Measurements from ENCODE around the gene STAT3.
"Not testable (repeated sequence)": the region's sequence is repeated elsewhere in the genome, so short reads cannot be mapped to it uniquely, and the experiment has no call there.

STAT3 gene

DNA sequence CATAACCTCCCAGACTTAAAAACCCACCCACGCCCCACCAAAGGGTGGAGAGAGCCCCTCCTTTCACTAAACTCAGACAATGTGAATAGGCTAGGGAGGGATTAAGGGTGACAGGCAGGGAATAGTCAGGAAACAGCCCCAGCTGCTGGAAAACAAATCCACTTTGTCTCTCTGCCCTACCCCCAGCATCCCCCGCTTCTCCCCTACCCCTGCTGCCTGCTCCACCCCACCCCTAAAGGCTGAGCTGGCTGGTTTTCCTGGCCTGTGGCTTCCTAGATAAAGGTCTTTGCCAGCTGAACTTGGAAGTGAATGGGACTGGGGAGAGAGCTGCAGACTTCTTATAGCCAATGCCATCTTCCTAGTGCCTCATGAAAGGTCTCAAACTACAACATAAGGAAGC is 19.8 kb upstream of the STAT3 start:
- DNase-seq: no peak

DNA sequence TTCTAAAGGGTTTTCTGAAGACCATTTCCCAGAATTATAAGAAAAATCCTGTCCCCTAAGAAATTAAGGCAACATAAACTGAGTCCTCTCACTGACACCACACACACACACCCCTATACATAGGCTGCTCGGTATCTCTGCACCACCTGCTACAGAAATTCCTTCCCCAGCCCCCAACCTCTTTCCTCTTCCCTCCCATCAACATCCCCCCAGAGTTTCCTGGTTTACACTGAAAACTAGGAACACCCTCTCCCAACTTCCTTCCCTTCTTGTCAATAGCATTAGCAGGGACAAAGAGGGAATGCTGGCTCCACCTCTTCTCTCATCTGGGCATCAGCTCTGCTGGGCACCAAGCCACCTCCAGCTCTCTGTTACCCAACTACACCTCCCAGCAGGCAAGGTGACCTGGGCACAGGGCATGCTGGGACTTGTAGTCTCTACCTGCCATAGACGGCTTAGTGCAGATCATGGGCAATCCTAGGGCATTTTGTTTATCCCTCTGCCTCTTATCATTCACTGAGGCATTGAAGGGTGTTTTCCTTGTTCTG is 19.1 kb upstream of the STAT3 start:
- DNase-seq: peak; percentile 29

DNA sequence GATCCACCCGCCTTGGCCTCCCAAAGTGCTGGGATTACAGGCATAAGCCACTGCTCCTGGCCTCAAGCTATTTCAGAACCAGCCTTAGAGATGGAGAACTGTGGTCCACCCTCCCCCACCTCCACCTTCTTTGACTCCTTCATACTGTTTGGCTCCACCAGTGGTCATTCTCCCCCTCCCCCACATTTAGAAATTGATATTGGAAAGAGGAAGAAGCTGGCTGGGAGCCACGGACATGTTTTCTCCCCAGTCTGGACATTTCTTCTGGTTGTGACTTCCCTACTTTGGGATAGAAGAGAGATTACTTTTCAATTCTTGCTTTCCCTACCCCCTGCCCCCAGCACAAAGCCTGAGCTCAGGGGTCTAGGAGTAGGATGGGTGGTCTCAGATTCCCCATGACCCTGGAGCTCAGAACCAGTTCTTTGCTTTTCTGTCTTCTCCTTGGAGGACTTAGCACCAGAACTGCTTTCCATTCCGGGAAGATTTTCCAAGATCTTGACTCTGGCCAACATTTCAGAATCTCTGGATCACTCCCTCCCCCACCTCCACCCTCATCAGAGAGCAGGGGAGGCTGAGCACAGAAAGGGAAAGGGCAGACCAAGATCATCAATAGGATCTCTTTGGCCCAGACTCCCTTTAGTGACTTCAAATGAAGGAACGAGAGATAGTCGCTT is 18.5 kb upstream of the STAT3 start:
- no peak for DNase-seq

DNA sequence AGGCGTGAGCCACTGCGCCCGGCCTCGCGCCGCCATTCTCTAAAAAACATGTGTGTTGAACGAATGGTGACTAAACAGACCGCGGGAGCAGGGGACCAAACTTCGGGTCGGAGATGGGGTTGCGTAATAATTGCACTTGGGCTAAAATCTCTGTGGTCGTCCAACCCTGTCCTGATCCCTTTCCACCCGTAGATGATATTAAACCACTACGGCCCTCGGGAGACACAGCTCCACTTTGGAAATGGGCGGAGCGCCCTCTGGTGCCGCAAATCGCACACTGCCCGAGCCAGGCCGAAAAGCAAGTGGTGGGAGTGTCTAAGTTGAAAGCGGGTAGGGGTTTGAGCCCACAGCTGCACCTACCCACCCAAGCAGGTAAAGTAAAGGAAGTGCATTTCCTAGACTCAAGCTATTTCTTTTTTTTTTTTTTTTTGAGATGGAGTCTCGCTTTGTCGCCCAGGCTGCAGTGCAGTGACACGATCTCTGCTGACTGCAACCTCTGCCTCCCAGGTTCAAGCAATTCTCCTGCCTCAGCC is 17.8 kb upstream of the STAT3 start:
- DNase-seq: peak; percentile 8

DNA sequence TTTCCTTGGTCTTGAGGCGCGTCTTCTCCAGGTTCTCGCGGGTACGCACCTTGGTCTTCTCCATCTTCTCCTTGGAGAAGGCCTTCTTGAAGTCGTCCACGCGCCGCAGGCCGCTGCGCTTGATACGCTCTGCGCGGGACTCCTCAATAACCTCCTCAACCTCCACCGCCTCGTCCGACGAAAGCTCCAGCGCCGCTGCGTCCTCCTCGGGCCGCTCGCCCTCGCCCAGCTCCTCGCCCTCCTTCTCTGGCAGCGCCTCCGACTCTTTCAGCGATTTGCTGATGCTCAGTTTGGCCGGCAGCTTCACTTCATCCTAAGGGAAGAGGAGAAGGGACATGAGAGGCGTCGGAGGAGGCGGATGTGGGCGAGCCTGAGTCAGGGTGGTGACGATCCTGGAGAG is 16.8 kb upstream of the STAT3 start:
- DNase-seq: no peak

DNA sequence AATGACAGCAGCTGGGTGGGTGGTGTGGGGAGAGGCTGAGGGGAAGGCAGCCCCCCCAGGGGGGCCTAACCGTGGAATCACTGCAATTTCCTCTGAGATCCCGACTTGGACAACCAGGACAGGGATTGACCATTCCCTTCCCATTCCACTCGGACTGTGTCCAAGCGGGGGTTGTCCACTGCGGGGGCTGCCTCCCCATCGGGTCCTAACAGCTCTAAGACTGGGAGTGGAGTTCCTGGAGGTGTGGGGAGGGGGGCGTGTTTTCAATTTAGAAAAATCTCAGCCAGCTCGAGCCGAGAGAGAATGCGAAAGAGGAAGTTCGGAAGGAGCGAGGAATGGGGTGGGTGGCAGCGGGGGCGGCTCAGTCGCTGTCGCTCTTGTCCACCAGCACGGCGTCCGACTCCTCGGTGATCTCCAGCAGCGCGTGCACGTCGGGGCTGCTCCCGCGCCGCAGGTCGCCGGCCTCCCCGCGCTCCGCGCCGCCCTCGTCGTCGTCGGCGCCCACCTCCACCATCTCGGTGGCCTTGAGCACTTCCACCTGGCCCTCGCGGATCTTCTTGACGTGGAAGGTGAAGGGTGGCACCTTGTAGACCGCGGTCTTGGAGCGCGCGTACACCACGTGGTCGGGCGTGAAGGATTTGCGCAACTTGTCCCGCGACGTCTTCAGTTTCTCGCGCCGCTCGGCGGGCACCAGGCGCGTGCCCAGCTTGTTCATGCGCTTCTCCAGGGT is 16.2 kb upstream of the STAT3 start:
- no peak for DNase-seq

DNA sequence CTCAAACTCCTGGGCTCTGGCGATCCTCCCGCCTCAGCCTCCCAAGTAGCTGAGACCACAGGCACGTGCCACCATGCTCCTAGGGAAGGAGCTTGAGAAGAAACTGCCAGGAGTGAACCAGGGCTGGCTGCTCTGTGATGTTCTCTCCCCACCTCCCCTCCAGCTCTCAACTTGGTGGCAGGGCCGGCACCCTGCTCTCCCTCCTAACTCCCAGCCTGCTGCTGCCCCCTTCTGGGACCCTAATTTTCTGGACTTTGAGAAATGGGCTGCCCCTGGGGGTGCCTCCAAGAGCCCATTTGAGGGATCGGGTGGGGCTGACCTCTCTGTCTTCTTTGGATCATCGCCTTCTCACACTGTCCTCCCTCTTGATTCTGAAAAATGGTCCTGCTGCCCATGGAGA is 14.9 kb upstream of the STAT3 start:
- peak; percentile 7 for DNase-seq

DNA sequence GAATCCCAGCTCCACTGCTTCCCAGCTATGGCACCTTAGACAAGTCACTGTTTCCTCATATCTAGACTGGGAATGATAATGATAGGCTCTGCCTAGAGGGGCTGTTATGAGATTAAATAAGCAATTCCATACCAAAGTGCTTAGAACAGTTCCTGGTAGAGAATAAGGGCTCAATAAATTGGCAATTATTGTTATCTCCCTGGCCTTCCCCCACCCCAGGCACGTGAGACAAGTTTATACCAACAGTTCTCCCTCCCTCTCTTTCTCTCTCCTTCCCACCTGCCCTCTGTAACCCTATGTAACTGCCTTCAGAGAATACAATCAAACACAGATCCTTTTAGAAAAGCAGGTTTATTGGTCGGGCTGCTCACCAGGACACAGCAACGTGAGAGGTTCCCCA is 13.9 kb upstream of the STAT3 start:
- no peak for DNase-seq

DNA sequence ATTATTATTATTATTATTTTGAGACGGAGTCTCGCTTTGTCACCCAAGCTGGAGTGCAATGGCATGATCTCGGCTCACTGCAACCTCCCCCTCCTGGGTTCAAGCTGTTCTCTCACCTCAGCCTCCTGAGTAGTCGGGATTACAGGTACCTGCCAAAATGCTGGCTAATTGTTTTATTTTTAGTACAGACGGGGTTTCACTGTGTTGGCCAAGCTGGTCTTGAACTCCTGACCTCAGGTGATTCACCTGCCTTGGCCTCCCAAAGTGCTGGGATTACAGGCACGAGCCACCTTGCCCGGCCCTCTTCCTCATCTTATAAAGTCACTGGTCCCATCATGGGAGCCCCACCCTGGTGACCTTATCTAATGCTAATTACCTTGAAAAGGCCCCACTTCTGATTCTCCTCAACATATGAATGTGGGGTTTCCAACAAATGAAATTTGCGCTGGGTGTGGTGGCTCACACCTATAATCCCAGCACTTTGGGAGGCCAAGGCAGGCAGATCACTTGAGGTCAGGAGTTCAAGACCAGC is 12.7 kb upstream of the STAT3 start:
- DNase-seq: not testable (repeated sequence)

DNA sequence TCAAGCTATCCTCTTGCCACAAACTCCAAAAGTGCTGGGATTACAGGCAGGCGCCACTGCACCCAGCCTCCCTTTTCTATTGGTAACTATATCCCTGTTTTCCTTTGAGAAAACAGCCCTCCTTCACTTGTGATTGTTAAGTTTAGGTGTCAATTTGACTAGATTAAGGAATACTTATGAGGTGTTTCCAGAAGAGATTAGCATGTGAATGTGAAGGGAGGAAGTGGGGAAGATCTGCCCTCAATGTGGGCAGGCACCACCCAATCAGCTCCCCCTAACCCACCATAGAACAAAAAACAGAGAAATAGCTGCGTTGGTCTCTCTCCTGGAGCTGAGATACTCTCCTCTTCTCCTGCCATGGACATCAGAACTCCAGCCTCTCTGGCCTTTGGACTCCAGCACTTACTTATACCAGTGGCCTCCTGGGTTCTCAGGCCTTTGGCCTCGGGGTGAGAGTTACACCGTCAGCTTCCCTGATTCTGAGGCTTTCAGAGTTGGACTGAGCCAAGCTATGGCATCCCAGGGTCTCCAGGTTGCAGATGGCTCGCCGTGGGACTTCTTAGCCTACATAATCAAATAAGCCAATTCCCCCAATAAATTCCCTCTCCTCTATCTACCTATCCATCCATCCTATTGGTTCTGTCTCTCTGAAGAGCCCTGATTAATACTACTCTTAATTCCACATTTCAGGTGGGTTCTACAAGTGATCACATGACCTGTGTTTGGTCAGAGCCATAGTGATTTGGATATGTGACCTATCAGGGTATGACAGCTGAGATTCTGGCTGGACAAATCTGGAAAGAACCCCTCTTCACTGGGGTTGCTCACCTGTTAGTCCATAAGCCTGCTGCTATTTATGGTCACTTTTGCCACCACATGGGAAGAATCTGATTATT is 12.0 kb upstream of the STAT3 start:
- DNase-seq: no peak

DNA sequence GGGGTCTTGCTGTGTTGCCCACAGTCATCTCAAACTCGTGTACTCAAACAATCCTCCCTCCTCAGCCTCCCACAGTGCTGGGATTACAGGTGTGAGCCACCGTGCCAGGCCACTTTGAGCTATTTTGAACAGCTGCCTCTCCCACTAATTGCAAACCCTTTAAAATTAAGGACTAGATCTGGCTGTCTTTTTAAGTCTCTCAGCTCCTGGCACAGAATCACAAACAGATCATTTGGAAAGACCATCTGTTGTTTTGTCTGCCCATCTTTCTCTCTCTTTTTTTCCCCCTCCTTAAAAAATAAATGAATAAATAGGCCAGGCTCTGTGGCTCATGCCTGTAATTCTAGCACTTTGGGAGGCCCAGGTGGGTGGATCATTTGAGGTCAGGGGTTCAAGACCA is 10.9 kb upstream of the STAT3 start:
- no peak for DNase-seq

DNA sequence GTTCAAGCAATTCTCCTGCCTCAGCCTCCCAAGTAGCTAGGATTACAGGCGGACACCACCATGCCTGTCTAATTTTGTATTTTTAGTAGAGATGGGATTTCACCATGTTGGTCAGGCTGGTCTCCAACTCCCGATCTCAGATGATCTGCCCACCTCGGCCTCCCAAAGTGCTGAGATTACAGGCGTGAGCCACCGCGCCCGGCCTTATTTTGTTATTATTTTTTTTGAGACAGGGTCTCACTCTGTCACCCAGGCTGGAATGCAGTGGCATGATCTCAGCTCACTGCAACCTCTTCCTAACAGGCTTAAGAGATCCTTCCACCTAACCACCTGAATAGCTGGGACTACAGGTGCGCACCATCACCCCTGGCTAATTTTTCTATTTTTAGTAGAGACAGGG is 7.4 kb upstream of the STAT3 start:
- not testable (repeated sequence) for DNase-seq

DNA sequence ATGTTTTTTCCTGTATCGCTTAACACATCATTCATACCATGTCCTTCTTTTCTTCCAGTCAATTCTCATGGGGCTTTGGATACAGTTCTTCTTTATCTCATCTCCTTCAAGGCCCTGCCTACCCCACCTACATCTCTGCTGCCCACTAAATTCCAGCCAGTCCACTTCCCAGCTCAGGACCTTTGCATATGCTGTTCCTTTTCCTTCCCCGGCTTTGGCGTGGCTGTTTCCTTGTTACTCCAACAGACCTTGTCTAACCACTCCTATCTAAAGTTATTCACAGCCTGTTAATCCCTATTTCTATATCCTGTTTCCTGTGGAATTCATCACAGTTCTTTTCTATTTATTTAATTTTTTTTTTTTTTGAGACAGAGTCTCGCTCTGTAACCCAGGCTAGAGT is 6.6 kb upstream of the STAT3 start:
- no peak for DNase-seq

DNA sequence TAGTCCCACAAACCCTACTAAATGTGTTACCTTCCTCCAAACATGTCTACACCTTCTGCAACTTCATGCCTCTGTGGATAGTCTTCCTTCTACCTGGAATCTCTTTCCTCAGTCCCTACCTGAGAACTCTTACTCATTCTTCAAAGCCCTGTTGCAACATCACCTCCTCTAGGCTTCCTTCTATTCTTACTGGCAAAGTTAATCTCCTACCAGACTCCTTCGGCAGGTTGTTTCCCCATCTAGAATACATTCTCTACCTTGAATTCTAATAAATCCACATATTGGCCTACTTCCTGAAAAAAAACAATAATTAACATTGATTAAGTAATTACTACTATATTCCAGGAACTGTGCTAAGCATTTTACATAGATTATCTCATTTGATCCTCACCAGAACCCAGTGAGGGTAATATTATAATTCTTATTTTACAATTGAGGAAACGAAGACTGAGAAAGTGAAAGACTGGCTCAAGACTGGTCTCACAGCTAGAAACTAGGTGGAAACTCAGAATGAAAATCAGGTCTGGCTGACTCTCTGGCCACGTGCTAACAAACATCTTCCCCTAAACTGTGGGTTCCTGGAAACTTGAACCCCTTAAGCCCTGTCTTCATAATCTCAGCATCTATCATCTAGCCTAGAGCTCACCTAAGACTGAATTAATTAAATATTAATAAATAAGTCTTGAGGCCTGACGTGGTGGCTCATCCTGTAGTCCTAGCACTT is 4.6 kb upstream of the STAT3 start:
- no peak for DNase-seq

DNA sequence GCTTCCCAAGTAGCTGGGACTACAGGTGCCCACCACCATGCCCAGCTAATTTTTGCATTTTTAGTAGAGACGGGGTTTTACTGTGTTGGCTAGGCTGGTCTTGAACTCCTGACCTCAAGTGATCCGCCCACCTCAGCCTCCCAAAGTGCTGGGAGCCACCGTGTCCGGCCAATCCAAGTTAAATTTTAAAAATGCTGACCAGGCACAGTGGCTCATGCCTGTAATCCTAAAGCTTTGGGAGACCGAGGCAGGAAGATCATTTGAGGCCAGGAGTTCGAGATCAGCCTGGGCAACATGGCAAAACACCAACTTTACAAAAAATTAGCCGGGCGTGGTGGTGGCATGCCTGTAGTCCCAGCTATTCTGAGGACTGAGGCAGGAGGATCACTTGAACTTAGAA is 3.2 kb upstream of the STAT3 start:
- DNase-seq: not testable (repeated sequence)

DNA sequence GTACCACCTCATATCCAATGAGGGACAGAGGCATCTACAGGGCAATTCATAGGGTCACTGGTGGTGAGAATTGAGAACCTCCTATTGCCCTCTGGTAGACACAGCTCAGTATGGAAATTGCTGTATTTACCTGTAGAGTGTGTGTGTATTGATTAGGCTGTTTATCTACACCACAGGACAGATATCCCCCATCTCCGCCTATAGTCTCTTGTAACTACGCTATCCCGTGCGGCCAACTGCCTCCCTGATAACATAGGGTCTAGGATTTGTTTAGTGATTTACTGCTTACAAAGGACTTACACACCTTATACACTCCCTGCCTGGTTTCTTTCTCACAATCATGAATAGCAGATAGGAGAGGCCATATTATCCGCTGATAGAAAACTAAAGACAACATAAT is 1.7 kb upstream of the STAT3 start:
- no peak for DNase-seq

DNA sequence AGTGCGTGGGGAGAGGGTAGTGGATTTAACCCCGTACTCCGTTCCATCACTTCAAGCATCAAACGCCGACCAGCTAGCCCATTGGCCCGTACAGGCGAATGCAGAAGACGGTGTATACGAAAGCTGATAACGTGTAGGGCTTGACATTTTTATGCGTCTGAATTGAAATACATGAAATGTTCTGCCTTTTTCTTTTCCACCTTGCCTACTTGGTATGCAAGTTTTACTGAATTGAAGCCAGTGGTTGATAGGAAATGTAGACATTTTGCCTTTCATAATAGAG is 834 bp upstream of the STAT3 start:
- no peak for DNase-seq

DNA sequence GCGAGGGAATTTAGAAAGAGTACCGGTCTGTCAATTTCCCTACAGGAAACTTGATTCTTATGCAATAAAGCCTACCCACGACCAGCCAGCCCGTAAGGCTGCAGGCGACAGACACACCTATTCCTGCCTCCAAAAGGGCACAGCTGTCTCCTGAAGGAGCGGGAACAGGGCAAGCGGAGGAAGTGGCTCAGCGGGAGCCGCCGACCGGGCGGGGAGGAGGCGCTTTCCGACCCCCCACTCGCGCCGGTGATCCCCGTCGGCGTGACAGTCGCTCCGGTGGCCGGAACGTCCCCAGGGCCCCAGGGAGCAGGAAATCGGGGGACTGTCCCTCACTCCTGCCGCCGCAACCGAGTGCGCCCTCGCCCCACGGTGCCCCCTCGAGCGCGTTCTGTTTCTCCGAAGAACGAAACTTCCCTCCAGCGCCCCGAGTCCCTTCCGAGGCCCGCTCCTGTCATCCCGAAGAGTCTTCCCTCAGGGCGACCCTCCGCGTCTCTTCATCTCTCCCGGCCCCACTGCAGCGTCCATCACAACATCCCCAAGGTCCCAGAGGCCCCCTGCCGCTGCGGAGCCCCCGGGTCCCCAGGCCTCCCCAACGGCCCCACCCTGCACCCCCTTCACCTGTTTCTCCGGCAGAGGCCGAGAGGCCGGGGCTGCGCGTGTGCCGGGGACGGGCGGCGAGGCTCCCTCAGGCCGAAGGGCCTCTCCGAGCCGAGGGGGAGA is 421 bp downstream of the STAT3 start:
- peak; percentile 79 for DNase-seq

DNA sequence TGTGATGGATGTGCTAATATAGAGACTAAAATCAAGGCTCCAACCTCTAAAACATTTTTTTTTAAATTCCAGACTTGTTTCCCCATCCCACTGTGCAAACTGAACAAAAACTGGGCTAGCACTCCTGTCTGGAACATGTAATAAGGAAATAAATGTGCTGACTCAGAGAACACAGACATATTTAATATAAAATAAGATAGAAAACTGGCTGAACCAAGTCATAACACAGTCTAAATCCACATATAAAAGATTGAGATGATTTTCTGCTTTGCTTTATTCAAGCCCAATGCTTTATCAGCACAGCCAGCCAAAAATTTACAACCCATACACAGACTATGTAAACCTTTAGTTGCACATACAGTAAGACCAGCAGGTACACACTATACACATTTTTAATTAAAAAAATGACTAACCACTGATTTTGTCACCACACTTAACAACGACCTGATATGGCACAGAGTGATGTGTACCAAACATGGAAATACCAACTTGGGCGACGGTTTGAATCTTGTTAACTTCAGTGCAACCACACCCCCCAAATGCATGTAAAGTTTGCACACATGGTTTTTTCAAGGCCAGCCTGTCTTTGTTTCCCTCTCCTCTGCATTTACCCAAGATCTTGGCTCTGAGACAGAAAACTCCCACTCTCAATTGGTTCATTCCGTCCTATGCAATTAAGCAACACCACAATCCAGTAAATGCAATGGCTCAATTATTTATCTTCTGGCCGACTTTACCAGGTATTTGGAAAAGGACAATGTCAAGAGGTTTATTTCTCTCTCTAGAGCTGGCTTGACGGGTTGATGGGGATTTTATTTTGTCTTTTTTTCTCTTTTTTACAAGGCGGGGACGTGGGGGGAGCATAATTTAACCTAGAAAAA is 1.2 kb downstream of the STAT3 start:
- peak; percentile 79 for DNase-seq

DNA sequence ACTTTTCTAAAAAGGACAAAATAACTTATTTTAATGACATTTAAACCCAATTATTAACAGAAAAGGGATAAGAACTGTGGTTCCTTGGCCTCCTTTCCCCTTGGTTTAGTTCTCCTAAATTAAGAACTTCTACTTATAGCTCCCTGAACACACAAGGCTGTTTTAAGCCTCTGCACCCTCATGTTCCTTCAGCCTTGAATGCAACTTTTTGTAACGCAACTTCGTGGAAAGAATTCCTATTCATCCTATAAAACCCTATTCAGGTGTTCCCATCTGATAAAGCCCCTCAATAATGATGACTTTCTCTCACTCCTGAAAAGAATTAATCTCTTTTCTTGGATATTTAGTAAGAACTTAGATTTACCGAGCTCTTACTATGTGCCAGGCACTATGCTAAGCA is 6.3 kb downstream of the STAT3 start:
- no peak for DNase-seq

DNA sequence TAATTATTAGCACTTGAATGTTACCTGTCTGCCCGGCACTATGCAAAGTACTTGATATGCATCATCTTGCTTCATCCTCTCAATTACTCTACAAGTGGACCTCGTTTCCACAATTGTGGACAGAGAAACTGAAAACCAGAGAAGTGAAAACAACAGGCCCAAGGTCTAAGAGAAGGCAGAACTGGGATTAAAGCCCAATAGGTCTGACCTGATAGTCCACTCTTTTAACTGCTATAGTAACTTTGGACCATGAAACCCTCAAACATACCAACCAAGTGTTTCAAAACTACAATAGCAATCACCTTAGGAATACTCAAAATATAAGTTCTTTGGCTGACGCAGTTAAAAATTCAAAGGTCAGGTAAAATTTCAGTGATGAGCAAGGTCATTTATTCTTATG is 7.3 kb downstream of the STAT3 start:
- no peak for DNase-seq

All from GF-D8 (cell line).